ENCODE results near the gene GPER1. TPM values are rescaled to one million over a fixed set of nuclear protein-coding genes. Genes with fewer than 3 reads are reported as not detected.

The GPER1 gene
- total and polyA plus RNA-seq, 7 donors, result 3.5 to 15.8 (median 4.6) TPM

- Histone ChIP-seq H3K36me3 (peaks cover 0 to 8% (median 0%) of the 10 kb centered on the region in 4 donors), H3K9me3 (no peaks in the 10 kb centered on the region), H3K27me3 (no peaks in the 10 kb centered on the region), H3K4me1 (no peaks in the 10 kb centered on the region), H3K27ac (no peak overlapping the region), H3K4me3 (no peak overlapping the region)
- WGBS, 2 donors, result 95% methylated on average over 9 of the region's 9 CpGs
- DNase-seq, result no peak
- intact Hi-C loops (cut with DNase I), result no loop called here
- no peak for TF ChIP-seq CTCF (IDR thresholded peaks at IDR 0.05)
- no peak for TF ChIP-seq EP300 (IDR thresholded peaks at IDR 0.05)
- no peak for TF ChIP-seq POLR2A (IDR thresholded peaks at IDR 0.05)
- TF ChIP-seq POLR2AphosphoS5 (IDR thresholded peaks at IDR 0.05), result no peak
These were observed 24.2 kb downstream of the GPER1 start for GRCh38 chr7:1112109-1112508.

- no peak for DNase-seq
- Histone ChIP-seq H3K9me3 (no peaks in the 10 kb centered on the region), H3K27me3 (no peaks in the 10 kb centered on the region), H3K4me3 (no peak overlapping the region), H3K27ac (no peak overlapping the region), H3K36me3 (peaks cover 0 to 8% (median 0%) of the 10 kb centered on the region in 4 donors), H3K4me1 (no peaks in the 10 kb centered on the region)
- TF ChIP-seq EP300 (IDR thresholded peaks at IDR 0.05), result no peak
- no peak for TF ChIP-seq POLR2A (IDR thresholded peaks at IDR 0.05)
- TF ChIP-seq CTCF (IDR thresholded peaks at IDR 0.05), result no peak
- TF ChIP-seq POLR2AphosphoS5 (IDR thresholded peaks at IDR 0.05), result no peak
- intact Hi-C loops (cut with DNase I), result no loop called here
- WGBS, 2 donors, result 92 to 94% methylated on average over 43 of the region's 43 CpGs
These were observed 25.0 kb downstream of the GPER1 start for GRCh38 chr7:1112625-1113547.

- Histone ChIP-seq H3K27ac (no peak overlapping the region), H3K4me3 (no peak overlapping the region), H3K36me3 (peaks cover 0 to 8% (median 0%) of the 10 kb centered on the region in 4 donors), H3K27me3 (no peaks in the 10 kb centered on the region), H3K9me3 (no peaks in the 10 kb centered on the region), H3K4me1 (no peaks in the 10 kb centered on the region)
- TF ChIP-seq POLR2AphosphoS5 (IDR thresholded peaks at IDR 0.05) (no peak), CTCF (IDR thresholded peaks at IDR 0.05) (no peak)
- 94 to 95% methylated on average over 18 of the region's 18 CpGs for WGBS, 2 donors
- DNase-seq, result no peak
- intact Hi-C loops (cut with DNase I), result no loop called here
These were observed 25.6 kb downstream of the GPER1 start for GRCh38 chr7:1113548-1113885.

- Histone ChIP-seq H3K9me3 (no peaks in the 10 kb centered on the region), H3K4me1 (no peaks in the 10 kb centered on the region), H3K36me3 (peaks cover 0 to 8% (median 0%) of the 10 kb centered on the region in 4 donors), H3K4me3 (no peak overlapping the region), H3K27ac (no peak overlapping the region), H3K27me3 (no peaks in the 10 kb centered on the region)
- intact Hi-C loops (cut with DNase I), result no loop called here
- TF ChIP-seq EP300 (IDR thresholded peaks at IDR 0.05), result no peak
- no peak for TF ChIP-seq POLR2AphosphoS5 (IDR thresholded peaks at IDR 0.05)
- no peak for TF ChIP-seq POLR2A (IDR thresholded peaks at IDR 0.05)
- TF ChIP-seq CTCF (IDR thresholded peaks at IDR 0.05), result no peak
- WGBS, 2 donors, result 92 to 94% methylated on average over 13 of the region's 13 CpGs
- no peak for DNase-seq
These were observed 26.2 kb downstream of the GPER1 start for GRCh38 chr7:1114088-1114487.

Data from sigmoid colon (tissue), 7 donors.